ENCODE measurements around the gene PTGFRN. TPM values are rescaled to one million over a fixed set of nuclear protein-coding genes. Genes with fewer than 3 reads are reported as not detected.
"Not testable (repeated sequence)": the region's sequence is repeated elsewhere in the genome, so short reads cannot be mapped to it uniquely, and the experiment has no call there.

PTGFRN gene
- total and polyA plus RNA-seq, 9 donors: 22.9 to 106 (median 65.8) TPM

GRCh38 chr1:116968724-116969123 lies 59.0 kb downstream of the PTGFRN start:
- no peak for TF ChIP-seq CTCF (IDR thresholded peaks at IDR 0.05)
- DNase-seq: no peak

GRCh38 chr1:116971258-116971860 lies 61.6 kb downstream of the PTGFRN start:
- H3K4me3 ChIP-seq: no peak overlapping the region
- WGBS, 3 donors: 76 to 89% (median 82%) methylated on average over 4 of the region's 4 CpGs
- intact Hi-C loops (cut with DNase I): no loop called here
- no peak for DNase-seq
- no peaks in the 10 kb centered on the region for H3K36me3 ChIP-seq
- no peak overlapping the region for H3K27ac ChIP-seq
- no peaks in the 10 kb centered on the region for H3K27me3 ChIP-seq
- no peaks in the 10 kb centered on the region for H3K4me1 ChIP-seq (ENCODE audit: insufficient read depth)
- peaks cover 0 to 3% of the 10 kb centered on the region in 2 donors for H3K9me3 ChIP-seq
- no peak for TF ChIP-seq EP300 (IDR thresholded peaks at IDR 0.05)
- TF ChIP-seq CTCF (IDR thresholded peaks at IDR 0.05): no peak
- TF ChIP-seq POLR2A (IDR thresholded peaks at IDR 0.05): no peak

More at GRCh38 chr1:116968724-116969123, 59.0 kb downstream of the PTGFRN start:
- H3K4me1 ChIP-seq (ENCODE audit: insufficient read depth): no peaks in the 10 kb centered on the region
- H3K9me3 ChIP-seq: no peaks in the 10 kb centered on the region
- intact Hi-C loops (cut with DNase I): no loop called here
- no peaks in the 10 kb centered on the region for H3K27me3 ChIP-seq
- no peak overlapping the region for H3K27ac ChIP-seq
- H3K4me3 ChIP-seq: no peak overlapping the region
- WGBS, 3 donors: 62 to 85% (median 80%) methylated on average over 3 of the region's 3 CpGs
- H3K36me3 ChIP-seq: no peaks in the 10 kb centered on the region

- intact Hi-C loops (cut with DNase I): no loop called here
Measured at GRCh38 chr1:116971965-116972673, 62.4 kb downstream of the PTGFRN start.

GRCh38 chr1:116972674-116973030 lies 62.9 kb downstream of the PTGFRN start:
- H3K36me3 ChIP-seq: no peaks in the 10 kb centered on the region
- peaks cover 0 to 3% of the 10 kb centered on the region in 2 donors for H3K9me3 ChIP-seq
- no peaks in the 10 kb centered on the region for H3K4me1 ChIP-seq (ENCODE audit: insufficient read depth)
- intact Hi-C loops (cut with DNase I): no loop called here
- 49 to 65% (median 52%) methylated on average over 2 of the region's 2 CpGs for WGBS, 3 donors
- no peak overlapping the region for H3K27ac ChIP-seq
- no peak overlapping the region for H3K4me3 ChIP-seq
- TF ChIP-seq EP300 (IDR thresholded peaks at IDR 0.05) (no peak), POLR2A (IDR thresholded peaks at IDR 0.05) (no peak), CTCF (IDR thresholded peaks at IDR 0.05) (no peak)
- no peak for DNase-seq
- H3K27me3 ChIP-seq: no peaks in the 10 kb centered on the region

More at GRCh38 chr1:116971965-116972673, 62.4 kb downstream of the PTGFRN start:
- H3K4me1 ChIP-seq (ENCODE audit: insufficient read depth): no peaks in the 10 kb centered on the region
- H3K27ac ChIP-seq: no peak overlapping the region
- no peaks in the 10 kb centered on the region for H3K36me3 ChIP-seq
- TF ChIP-seq POLR2A (IDR thresholded peaks at IDR 0.05): no peak
- TF ChIP-seq EP300 (IDR thresholded peaks at IDR 0.05): no peak
- TF ChIP-seq CTCF (IDR thresholded peaks at IDR 0.05): no peak
- no peak overlapping the region for H3K4me3 ChIP-seq
- no peak for DNase-seq
- peaks cover 0 to 3% of the 10 kb centered on the region in 2 donors for H3K9me3 ChIP-seq
- 86 to 93% (median 91%) methylated on average over 6 of the region's 6 CpGs for WGBS, 3 donors
- H3K27me3 ChIP-seq: no peaks in the 10 kb centered on the region

- H3K9me3 ChIP-seq; DNase-seq; H3K27me3 ChIP-seq; H3K4me3 ChIP-seq; H3K4me1 ChIP-seq (ENCODE audit: insufficient read depth); intact Hi-C loops (cut with DNase I); H3K27ac ChIP-seq; H3K36me3 ChIP-seq: not testable (repeated sequence)
- WGBS, 3 donors: 89 to 100% (median 97%) methylated on average over 1 of the region's 1 CpG
Measured at GRCh38 chr1:116980309-116980708, 70.6 kb downstream of the PTGFRN start.
